DND-41 (cell line): ENCODE measurements around the gene TBC1D30.

Experiments
- ATAC-seq: fragments of 200-7000 bp; cut with Tn5 transposase; 3 replicates; pipeline ENCODE4 v1.9.1; 2021; ENCODE audit warnings: low read depth; ENCODE audit not compliant: insufficient read depth
- DNase-seq: peaks from one replicate; pipeline ENCODE4 v3.0.0-alpha.2; 2020
- H2AFZ ChIP-seq: 2 replicates; pipeline ENCODE4 v1.6.0; 2012; ENCODE audit warnings: low read depth, low read length
- H3K27ac ChIP-seq: 2 replicates; pipeline ENCODE4 v1.5.1; 2012; ENCODE audit warnings: low read length, inconsistent platforms
- H3K27me3 ChIP-seq: fragments of 200-600 bp; sonication (generic); 2 replicates; pipeline ENCODE4 v1.6.0; 2012; ENCODE audit warnings: low read length, mild to moderate bottlenecking, inconsistent platforms; ENCODE audit not compliant: insufficient read depth, poor library complexity
- H3K36me3 ChIP-seq: 2 replicates; pipeline ENCODE4 v1.5.1; 2012; ENCODE audit warnings: low read length, inconsistent platforms; ENCODE audit not compliant: insufficient read depth
- H3K4me1 ChIP-seq: 2 replicates; pipeline ENCODE4 v1.5.1; 2012; ENCODE audit warnings: mild to moderate bottlenecking, low read length; ENCODE audit not compliant: insufficient read depth
- H3K4me2 ChIP-seq: 2 replicates; pipeline ENCODE4 v1.6.0; 2012; ENCODE audit warnings: mild to moderate bottlenecking, moderate library complexity, low read length, inconsistent platforms; ENCODE audit not compliant: insufficient read depth
- H3K4me3 ChIP-seq, 2 experiments: fragments of 200-600 bp in 1 of 2; shearing (Covaris generic) in 1 of 2; 2 replicates each; pipeline ENCODE4 v1.5.1; 2012 to 2016; ENCODE audit warnings: inconsistent platforms in 2 of 2, low read length in 2 of 2, mild to moderate bottlenecking in 2 of 2, low read depth in 1 of 2, moderate library complexity in 1 of 2
- H3K79me2 ChIP-seq: 2 replicates; pipeline ENCODE4 v1.6.0; 2012; ENCODE audit warnings: low read length, inconsistent platforms; ENCODE audit not compliant: insufficient read depth
- H3K9ac ChIP-seq: 2 replicates; pipeline ENCODE4 v1.6.0; 2012; ENCODE audit warnings: low read depth, mild to moderate bottlenecking, inconsistent platforms, low read length, moderate library complexity
- H3K9me3 ChIP-seq: 2 replicates; pipeline ENCODE4 v1.5.1; 2012; ENCODE audit warnings: low read length, moderate library complexity, mild to moderate bottlenecking, inconsistent platforms; ENCODE audit not compliant: insufficient read depth, severe bottlenecking
- H4K20me1 ChIP-seq: 2 replicates; pipeline ENCODE4 v1.6.0; 2012; ENCODE audit warnings: low read length; ENCODE audit not compliant: insufficient read depth
- CTCF ChIP-seq: IDR thresholded peaks from 2 replicates; pipeline ENCODE4 v1.5.1; 2012; ENCODE audit warnings: borderline replicate concordance, low read length, moderate library complexity, mild to moderate bottlenecking; ENCODE audit not compliant: poor library complexity, severe bottlenecking; ENCODE audit errors: extremely low read depth
- EZH2 ChIP-seq: IDR thresholded peaks from 3 replicates; pipeline ENCODE4 v1.6.1; 2012; ENCODE audit warnings: borderline replicate concordance, low read depth, mild to moderate bottlenecking, moderate library complexity, low read length, inconsistent platforms; ENCODE audit not compliant: severe bottlenecking

TBC1D30 gene

GRCh38 chr12:64877363-64878004, 53.0 kb downstream of the TBC1D30 start:
- H3K9me3 ChIP-seq: no peaks in the 10 kb centered on the region
- H4K20me1 ChIP-seq: no peaks in the 10 kb centered on the region
- H3K27ac ChIP-seq: no peak overlapping the region
- H3K27me3 ChIP-seq: peaks cover 17% of the 10 kb centered on the region
- ATAC-seq (no peak), DNase-seq (no peak)
- no peak overlapping the region for H3K4me2 ChIP-seq
- H3K36me3 ChIP-seq: no peaks in the 10 kb centered on the region
- no peak overlapping the region for H3K9ac ChIP-seq
- H3K79me2 ChIP-seq: no peaks in the 10 kb centered on the region
- no peaks in the 10 kb centered on the region for H3K4me1 ChIP-seq
- H2AFZ ChIP-seq: no peak overlapping the region
- TF ChIP-seq CTCF (no peak), EZH2 (no peak)
- H3K4me3 ChIP-seq: no peak overlapping the region

GRCh38 chr12:64882687-64883086, 58.2 kb downstream of the TBC1D30 start:
- Histone ChIP-seq H3K36me3 (no peaks in the 10 kb centered on the region), H3K9ac (no peak overlapping the region), H3K27ac (no peak overlapping the region), H3K4me2 (no peak overlapping the region), H3K9me3 (no peaks in the 10 kb centered on the region), H3K4me1 (no peaks in the 10 kb centered on the region), H2AFZ (no peak overlapping the region), H4K20me1 (no peaks in the 10 kb centered on the region), H3K27me3 (peaks cover 17% of the 10 kb centered on the region), H3K79me2 (no peaks in the 10 kb centered on the region), H3K4me3 (no peak overlapping the region)
- no peak for ATAC-seq
- TF ChIP-seq EZH2 (no peak), CTCF (no peak)
- DNase-seq: no peak

- Histone ChIP-seq H4K20me1 (no peaks in the 10 kb centered on the region), H3K9ac (no peak overlapping the region), H3K4me3 (no peak overlapping the region), H3K79me2 (no peaks in the 10 kb centered on the region), H3K36me3 (no peaks in the 10 kb centered on the region), H3K4me2 (no peak overlapping the region), H3K27me3 (peaks cover 11% of the 10 kb centered on the region), H3K4me1 (no peaks in the 10 kb centered on the region), H2AFZ (no peak overlapping the region), H3K9me3 (no peaks in the 10 kb centered on the region), H3K27ac (no peak overlapping the region)
- DNase-seq (no peak), ATAC-seq (no peak)
- no peak for TF ChIP-seq EZH2
- no peak for TF ChIP-seq CTCF
Observed at GRCh38 chr12:64883264-64884163, 59.1 kb downstream of the TBC1D30 start.
